BJ (cell line): ENCODE measurements around the gene GIPR. TPM values are rescaled to one million over a fixed set of nuclear protein-coding genes. Genes with fewer than 3 reads are reported as not detected.

Experiments
- CTCF ChIA-PET: fragments of 350-600 bp; formaldehyde crosslinking; extraction: SDS; loops from one replicate; lab custom pipeline; 2021; ENCODE audit warnings: antibody characterized with exemption, inconsistent platforms; lab: Yijun Ruan, JAX
- POLR2A ChIA-PET: fragments of 300-600 bp; sonication (Branson Sonifier 250); formaldehyde crosslinking; extraction: SDS; loops from one replicate; lab custom pipeline; 2021; ENCODE audit warnings: antibody characterized with exemption; lab: Charles Lee
- DNase-seq: peaks from one replicate; pipeline ENCODE4 v3.0.0-alpha.2; 2011; ENCODE audit warnings: low read depth
- H3K27me3 ChIP-seq: 2 replicates; pipeline ENCODE4 v1.6.0; 2011; ENCODE audit warnings: low read length; ENCODE audit not compliant: control insufficient read depth, insufficient read depth
- H3K36me3 ChIP-seq: 2 replicates; pipeline ENCODE4 v1.5.1; 2011; ENCODE audit warnings: low read length; ENCODE audit not compliant: control insufficient read depth, insufficient read depth
- H3K4me3 ChIP-seq: 2 replicates; pipeline ENCODE4 v1.5.1; 2011; ENCODE audit warnings: low read depth, mild to moderate bottlenecking, control low read depth, low read length
- polyA plus RNA-seq: library from polyadenylated mRNA; depleted of rRNA; stranded (reverse); fragments of >200 nt; gene quantifications from 2 replicates; pipeline ENCODE4 v1.2.3, GENCODE V29; 2011
- TF ChIP-seq, protein P1 (sequence below): IDR thresholded peaks from 2 replicates; pipeline ENCODE4 v1.5.1; 2011; ENCODE audit warnings: low read depth, mild to moderate bottlenecking, control low read depth, inconsistent platforms, low read length, moderate library complexity; ENCODE audit not compliant: insufficient read depth

The GIPR gene
- polyA plus RNA-seq, 1 experiment, result 1.1 TPM

DNA sequence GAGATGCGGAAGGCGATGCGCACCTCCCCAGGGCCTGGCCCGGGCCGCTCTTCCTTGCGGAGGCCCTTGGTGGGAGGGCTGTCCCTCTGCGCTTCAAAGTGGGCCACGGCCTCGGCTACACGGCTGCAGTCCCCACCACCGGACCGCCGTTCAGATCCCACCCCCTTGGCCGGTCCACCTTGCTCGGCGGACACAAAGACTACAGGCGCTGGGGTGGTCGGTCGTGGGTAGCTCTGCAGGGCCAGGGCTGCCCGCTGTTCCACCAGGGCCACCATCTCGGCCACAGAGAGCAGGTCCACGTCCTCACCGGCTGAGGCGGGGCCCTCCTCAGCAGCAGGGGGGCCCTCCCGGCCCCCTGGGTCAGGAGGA is 44.7 kb downstream of the GIPR start:
- H3K4me3 ChIP-seq, result no peak overlapping the region
- no peak for DNase-seq
- H3K27me3 ChIP-seq, result no peaks in the 10 kb centered on the region
- TF ChIP-seq, protein P1, sequence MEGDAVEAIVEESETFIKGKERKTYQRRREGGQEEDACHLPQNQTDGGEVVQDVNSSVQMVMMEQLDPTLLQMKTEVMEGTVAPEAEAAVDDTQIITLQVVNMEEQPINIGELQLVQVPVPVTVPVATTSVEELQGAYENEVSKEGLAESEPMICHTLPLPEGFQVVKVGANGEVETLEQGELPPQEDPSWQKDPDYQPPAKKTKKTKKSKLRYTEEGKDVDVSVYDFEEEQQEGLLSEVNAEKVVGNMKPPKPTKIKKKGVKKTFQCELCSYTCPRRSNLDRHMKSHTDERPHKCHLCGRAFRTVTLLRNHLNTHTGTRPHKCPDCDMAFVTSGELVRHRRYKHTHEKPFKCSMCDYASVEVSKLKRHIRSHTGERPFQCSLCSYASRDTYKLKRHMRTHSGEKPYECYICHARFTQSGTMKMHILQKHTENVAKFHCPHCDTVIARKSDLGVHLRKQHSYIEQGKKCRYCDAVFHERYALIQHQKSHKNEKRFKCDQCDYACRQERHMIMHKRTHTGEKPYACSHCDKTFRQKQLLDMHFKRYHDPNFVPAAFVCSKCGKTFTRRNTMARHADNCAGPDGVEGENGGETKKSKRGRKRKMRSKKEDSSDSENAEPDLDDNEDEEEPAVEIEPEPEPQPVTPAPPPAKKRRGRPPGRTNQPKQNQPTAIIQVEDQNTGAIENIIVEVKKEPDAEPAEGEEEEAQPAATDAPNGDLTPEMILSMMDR, result no peak
- peaks cover 10% of the 10 kb centered on the region; the same call in 1 of the 2 replicates for H3K36me3 ChIP-seq
- ChIA-PET POLR2A (no interaction called here), CTCF (no interaction called here)

DNA sequence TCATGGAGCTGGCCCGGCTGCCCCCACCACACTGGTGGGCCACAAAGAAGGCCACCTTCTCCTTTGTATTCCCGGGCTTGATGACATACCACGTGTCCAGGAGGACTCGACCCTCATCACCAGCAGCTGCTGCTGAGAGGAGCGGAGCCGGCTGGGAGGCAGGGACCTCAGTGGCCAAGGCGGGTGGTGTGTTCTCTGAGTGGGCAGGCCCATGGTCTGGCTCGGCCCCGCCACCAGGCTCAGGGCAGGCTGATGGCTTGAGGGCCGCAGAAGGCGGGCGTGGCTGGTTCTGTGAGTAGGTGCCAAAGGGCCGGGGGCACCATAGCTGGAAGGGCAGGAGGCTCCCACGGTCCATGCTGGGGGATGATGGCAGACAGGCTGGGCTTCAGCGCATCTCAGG is 45.1 kb downstream of the GIPR start:
- Histone ChIP-seq H3K27me3 (no peaks in the 10 kb centered on the region), H3K4me3 (no peak overlapping the region), H3K36me3 (peaks cover 10% of the 10 kb centered on the region; the same call in 1 of the 2 replicates)
- POLR2A ChIA-PET, result no interaction called here
- DNase-seq, result no peak
- TF ChIP-seq, protein P1, result no peak
- CTCF ChIA-PET, result interaction anchor here (2.2 kb wide), 1 partner anchor 20 kb away, joined by 10 read pairs; the partner anchor contains the start of gene QPCTL

DNA sequence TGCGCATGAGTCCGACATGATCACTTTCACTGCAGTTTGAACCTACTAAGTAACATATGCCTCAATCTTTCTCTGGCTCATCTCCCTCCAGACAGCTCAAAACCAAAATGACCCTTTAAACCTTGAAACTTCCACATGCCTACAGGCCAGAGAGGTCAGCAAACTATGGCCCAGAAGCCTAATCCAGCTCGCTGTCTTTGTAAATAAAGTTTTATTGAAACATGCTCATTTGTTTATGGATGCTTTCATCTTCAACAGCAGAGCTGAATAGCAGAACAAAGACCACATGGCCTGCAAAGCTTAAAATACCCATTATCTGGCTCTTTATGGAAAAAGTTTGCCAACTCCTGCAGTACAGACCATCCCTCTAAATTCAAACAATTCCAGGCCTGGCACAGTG is 47.1 kb downstream of the GIPR start:
- Histone ChIP-seq H3K4me3 (no peak overlapping the region), H3K36me3 (peaks cover 10% of the 10 kb centered on the region), H3K27me3 (no peaks in the 10 kb centered on the region)
- TF ChIP-seq, protein P1, result no peak
- POLR2A ChIA-PET, result no interaction called here
- DNase-seq, result no peak
- CTCF ChIA-PET, result interaction anchor here (0.6 to 2.2 kb wide), 3 partner anchors 22 to 230 kb away, joined by 3 to 10 read pairs (median 5); partner anchors contain the start of gene QPCTL

DNA sequence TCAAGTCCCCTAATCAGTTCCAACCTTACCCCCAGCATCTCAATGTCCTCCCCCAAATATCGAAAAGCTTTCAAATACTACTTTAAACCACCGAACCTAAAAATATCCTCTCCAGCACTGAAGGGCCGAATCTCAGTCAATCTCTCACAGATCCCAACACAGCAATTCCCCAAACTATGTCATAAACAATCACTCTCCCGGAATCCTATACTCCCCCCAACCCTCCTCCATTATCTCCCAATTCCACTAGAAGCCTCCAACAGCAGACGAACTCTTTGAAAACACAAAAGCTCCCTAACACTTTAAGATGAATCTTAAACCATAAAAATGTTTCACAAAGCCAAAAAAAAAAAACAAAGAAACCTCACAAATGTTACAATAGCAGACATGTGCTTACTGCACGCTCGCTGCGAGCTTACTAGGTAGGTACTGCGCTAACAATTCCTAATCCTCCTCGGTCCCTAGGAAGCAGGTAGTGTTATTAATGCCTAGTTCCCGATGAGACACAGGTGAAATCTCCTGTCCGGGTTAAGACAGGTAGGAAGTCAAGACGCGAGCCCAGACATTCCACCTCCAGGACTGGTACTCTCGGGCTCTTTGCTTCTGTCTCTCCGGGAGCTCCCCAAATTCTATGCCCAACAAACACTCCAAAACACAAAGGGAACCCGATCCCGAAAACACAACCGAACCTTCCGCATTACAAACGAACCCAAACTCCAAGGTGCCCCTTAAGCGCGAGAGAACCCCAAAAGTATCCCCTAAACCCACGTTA is 48.5 kb downstream of the GIPR start:
- DNase-seq, result no peak
- H3K4me3 ChIP-seq, result peak overlapping the region; percentile 48
- TF ChIP-seq, protein P1, result no peak
- ChIA-PET CTCF (interaction anchor here (1.0 to 2.7 kb wide), 9 partner anchors 10 to 277 kb away, joined by 3 to 25 read pairs (median 7); partner anchors contain the start of gene QPCTL), POLR2A (interaction anchor here (0.6 to 1.0 kb wide), 4 partner anchors 53 to 1412 kb away, joined by 3 to 10 read pairs (median 7); partner anchors contain the start of gene SIX5)
- H3K36me3 ChIP-seq, result peaks cover 8% of the 10 kb centered on the region
- H3K27me3 ChIP-seq, result no peaks in the 10 kb centered on the region
